ENCODE results near the gene MBTPS1.
A peak's percentile ranks its signal among the peaks of the same experiment; 100 is the strongest.

The MBTPS1 gene

GRCh38 chr16:84086341-84086740 is 30.4 kb downstream of the MBTPS1 start:
- DNase-seq (ENCODE audit: low read depth): peak; percentile 37

DNA sequence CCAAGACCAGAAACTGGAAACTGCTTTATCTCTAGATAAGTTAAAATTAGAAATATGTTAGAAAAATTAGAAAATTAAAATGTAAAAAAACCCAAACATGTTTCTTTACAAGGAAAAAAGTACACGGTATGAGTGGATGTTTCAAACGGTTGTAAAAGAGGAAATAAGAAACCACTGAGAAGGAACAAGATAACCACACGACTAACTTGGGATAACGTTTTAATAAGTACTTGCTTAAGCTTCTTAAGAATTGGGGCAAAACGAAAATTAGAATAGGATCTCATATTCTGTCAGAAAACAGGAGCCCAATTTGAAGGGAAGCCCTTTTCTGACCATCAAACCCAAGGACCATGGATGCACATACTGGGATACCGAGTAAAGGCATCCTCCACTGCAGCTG is 31.0 kb downstream of the MBTPS1 start:
- DNase-seq (ENCODE audit: low read depth): peak; percentile 76
- H3K4me3 ChIP-seq (ENCODE audit: low read depth, low read length): peak overlapping the region; percentile 32
- TF ChIP-seq, protein P1, sequence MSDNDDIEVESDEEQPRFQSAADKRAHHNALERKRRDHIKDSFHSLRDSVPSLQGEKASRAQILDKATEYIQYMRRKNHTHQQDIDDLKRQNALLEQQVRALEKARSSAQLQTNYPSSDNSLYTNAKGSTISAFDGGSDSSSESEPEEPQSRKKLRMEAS (IDR thresholded peaks at IDR 0.05; ENCODE audit: low read depth, low read length): no peak
- TF ChIP-seq POLR2A (IDR thresholded peaks at IDR 0.05; ENCODE audit: extremely low read depth, insufficient read length): no peak
- TF ChIP-seq CTCF (IDR thresholded peaks at IDR 0.05; ENCODE audit: low read depth, low read length): no peak
- no peak for TF ChIP-seq MYC (IDR thresholded peaks at IDR 0.05; ENCODE audit: low read depth, low read length)

More at GRCh38 chr16:84086341-84086740, 30.4 kb downstream of the MBTPS1 start:
- H3K4me3 ChIP-seq (ENCODE audit: low read depth, low read length): no peak overlapping the region
- no peak for TF ChIP-seq MYC (IDR thresholded peaks at IDR 0.05; ENCODE audit: low read depth, low read length)
- TF ChIP-seq POLR2A (IDR thresholded peaks at IDR 0.05; ENCODE audit: extremely low read depth, insufficient read length): no peak
- no peak for TF ChIP-seq CTCF (IDR thresholded peaks at IDR 0.05; ENCODE audit: low read depth, low read length)
- TF ChIP-seq, protein P1 (IDR thresholded peaks at IDR 0.05; ENCODE audit: low read depth, low read length): no peak

DNA sequence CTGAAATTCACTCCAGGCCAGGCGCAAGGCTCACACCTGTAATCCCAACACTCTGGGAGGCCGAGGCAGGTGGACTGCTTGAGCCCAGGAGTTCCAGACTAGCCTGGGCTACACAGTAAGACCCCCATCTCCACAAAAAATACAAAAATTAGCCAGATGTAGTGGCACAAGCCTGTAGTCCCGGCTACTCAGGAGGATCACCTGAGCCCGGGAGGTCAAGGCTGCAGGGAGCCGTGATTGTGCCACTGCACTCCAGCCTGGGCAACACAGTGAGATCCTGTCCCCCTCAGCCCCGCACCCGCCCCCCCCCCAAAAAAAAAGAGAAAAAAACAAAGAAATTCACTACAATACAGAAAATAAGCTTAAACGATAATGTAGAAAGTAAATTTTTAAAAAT is 31.5 kb downstream of the MBTPS1 start:
- H3K4me3 ChIP-seq (ENCODE audit: low read depth, low read length): no peak overlapping the region
- TF ChIP-seq CTCF (IDR thresholded peaks at IDR 0.05; ENCODE audit: low read depth, low read length): no peak
- no peak for TF ChIP-seq POLR2A (IDR thresholded peaks at IDR 0.05; ENCODE audit: extremely low read depth, insufficient read length)
- TF ChIP-seq, protein P1 (IDR thresholded peaks at IDR 0.05; ENCODE audit: low read depth, low read length): no peak
- no peak for TF ChIP-seq MYC (IDR thresholded peaks at IDR 0.05; ENCODE audit: low read depth, low read length)
- DNase-seq (ENCODE audit: low read depth): no peak

- H3K4me3 ChIP-seq (ENCODE audit: low read depth, low read length): no peak overlapping the region
- TF ChIP-seq POLR2A (IDR thresholded peaks at IDR 0.05; ENCODE audit: extremely low read depth, insufficient read length) (no peak), MYC (IDR thresholded peaks at IDR 0.05; ENCODE audit: low read depth, low read length) (0 out of 2 replicates have a peak, but pooled peaks have one; percentile 22), CTCF (IDR thresholded peaks at IDR 0.05; ENCODE audit: low read depth, low read length) (peak; percentile 81)
- TF ChIP-seq, protein P1 (IDR thresholded peaks at IDR 0.05; ENCODE audit: low read depth, low read length): peak; percentile 30; the same call in 1 of the 2 replicates
- peak; percentile 78 for DNase-seq (ENCODE audit: low read depth)
These were observed 32.0 kb downstream of the MBTPS1 start for GRCh38 chr16:84084570-84085270.

GRCh38 chr16:84082835-84083569 is 33.7 kb downstream of the MBTPS1 start:
- H3K4me3 ChIP-seq (ENCODE audit: low read depth, low read length): no peak overlapping the region
- TF ChIP-seq MYC (IDR thresholded peaks at IDR 0.05; ENCODE audit: low read depth, low read length) (no peak), POLR2A (IDR thresholded peaks at IDR 0.05; ENCODE audit: extremely low read depth, insufficient read length) (no peak), CTCF (IDR thresholded peaks at IDR 0.05; ENCODE audit: low read depth, low read length) (no peak)
- TF ChIP-seq, protein P1 (IDR thresholded peaks at IDR 0.05; ENCODE audit: low read depth, low read length): no peak
- DNase-seq (ENCODE audit: low read depth): no peak
